CD4-positive, alpha-beta T cell treated with Interleukin-10 for 1 hour (primary cell): ENCODE results near the gene ZBTB7B.

ENCODE experiments used
- DNase-seq: peaks from one replicate; pipeline ENCODE4 v3.0.0-alpha.2; 2020

The ZBTB7B gene

GRCh38 chr1:155002464-155003226 lies at the start of gene ZBTB7B:
Gene ZBTB7B (plus strand): TSS chr1:155002802. CDS start chr1:155014661, 11,859 bp downstream.
- no peak for DNase-seq

- no peak for DNase-seq
Observed at GRCh38 chr1:154953611-154954038, 49.0 kb upstream of the ZBTB7B start.

- DNase-seq: no peak
Observed at GRCh38 chr1:154954541-154954940, 48.1 kb upstream of the ZBTB7B start.

GRCh38 chr1:154955039-154955717 lies 47.4 kb upstream of the ZBTB7B start:
- peak; percentile 98 for DNase-seq

- peak; percentile 97 for DNase-seq
Observed at GRCh38 chr1:154955718-154956543, 46.7 kb upstream of the ZBTB7B start, which contains the start of gene PBXIP1. Gene PBXIP1 (minus strand): TSS chr1:154956099. CDS start chr1:154953721, 2,378 bp downstream.

- no peak for DNase-seq
Observed at GRCh38 chr1:154956544-154956941, 46.1 kb upstream of the ZBTB7B start.

- no peak for DNase-seq
Observed at GRCh38 chr1:154957091-154957657, 45.4 kb upstream of the ZBTB7B start.

GRCh38 chr1:154958036-154958435 lies 44.6 kb upstream of the ZBTB7B start:
- DNase-seq: no peak

GRCh38 chr1:154958681-154959425 lies 43.7 kb upstream of the ZBTB7B start:
- no peak for DNase-seq

GRCh38 chr1:154959426-154959780 lies 43.2 kb upstream of the ZBTB7B start:
- no peak for DNase-seq

GRCh38 chr1:154960446-154961136 lies 42.0 kb upstream of the ZBTB7B start:
- no peak for DNase-seq

GRCh38 chr1:154961207-154962155 lies 41.1 kb upstream of the ZBTB7B start, which contains the start of gene PYGO2:
Gene PYGO2 (minus strand): TSS chr1:154961782. CDS start chr1:154961576, 206 bp downstream.
- DNase-seq: peak; percentile 86

- DNase-seq: no peak
Observed at GRCh38 chr1:154962156-154962749, 40.3 kb upstream of the ZBTB7B start.

- no peak for DNase-seq
Observed at GRCh38 chr1:154962795-154963330, 39.7 kb upstream of the ZBTB7B start.

GRCh38 chr1:154963643-154964042 lies 39.0 kb upstream of the ZBTB7B start:
- no peak for DNase-seq

- DNase-seq: no peak
Observed at GRCh38 chr1:154964359-154964758, 38.2 kb upstream of the ZBTB7B start.

GRCh38 chr1:154966111-154966510 lies 36.5 kb upstream of the ZBTB7B start:
- no peak for DNase-seq

- no peak for DNase-seq
Observed at GRCh38 chr1:154967331-154967950, 35.2 kb upstream of the ZBTB7B start.

GRCh38 chr1:154968731-154969130 lies 33.9 kb upstream of the ZBTB7B start:
- no peak for DNase-seq
